ENCODE results near the gene ZNF778.

ZNF778 gene

DNA sequence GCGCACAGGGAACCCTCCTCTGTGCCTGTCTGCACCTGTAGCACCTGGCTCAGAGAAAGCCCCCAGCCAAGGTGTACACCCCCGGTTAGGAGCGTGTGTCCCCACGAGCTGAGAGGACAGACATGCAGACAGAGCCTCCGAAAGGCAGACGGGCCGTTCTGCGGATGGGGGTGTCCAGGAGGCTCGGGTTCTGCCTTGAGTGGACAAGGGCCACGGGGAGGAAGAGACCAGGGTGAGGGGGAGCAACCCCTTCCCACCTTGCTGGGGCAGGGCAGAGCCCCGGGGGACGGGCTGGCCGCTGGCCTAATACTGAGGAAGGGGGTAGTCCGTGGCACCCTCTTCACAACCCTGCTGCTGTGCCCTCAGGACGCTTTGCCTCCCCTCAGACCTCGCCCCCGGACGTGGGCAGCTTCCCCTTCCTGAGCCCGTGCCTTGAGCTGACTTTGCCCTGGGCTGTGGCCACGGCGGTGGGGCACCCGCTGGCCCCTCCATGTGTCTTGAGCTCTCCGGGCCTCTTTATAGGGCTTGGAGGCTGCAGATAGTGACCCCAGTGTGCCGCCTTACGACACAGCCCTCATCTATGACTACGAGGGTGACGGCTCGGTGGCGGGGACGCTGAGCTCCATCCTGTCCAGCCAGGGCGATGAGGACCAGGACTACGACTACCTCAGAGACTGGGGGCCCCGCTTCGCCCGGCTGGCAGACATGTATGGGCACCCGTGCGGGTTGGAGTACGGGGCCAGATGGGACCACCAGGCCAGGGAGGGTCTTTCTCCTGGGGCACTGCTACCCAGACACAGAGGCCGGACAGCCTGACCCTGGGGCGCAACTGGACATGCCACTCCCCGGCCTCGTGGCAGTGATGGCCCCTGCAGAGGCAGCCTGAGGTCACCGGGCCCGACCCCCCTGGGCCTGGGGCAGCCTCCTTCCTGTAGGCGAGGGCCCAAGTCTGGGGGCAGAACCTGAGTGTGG lies 22.9 kb upstream of the ZNF778 start:
- Histone ChIP-seq H3F3A (ENCODE audit: insufficient read depth) (0 out of 2 replicates have a peak, but pooled peaks cover 3% of the 10 kb centered on the region), H3K9ac (ENCODE audit: low read length) (no peak overlapping the region), H3K4me3 (ENCODE audit: insufficient read depth, low read length, poor library complexity, severe bottlenecking) (no peak overlapping the region), H3K9me3 (ENCODE audit: insufficient read depth, low read length) (no peaks in the 10 kb centered on the region), H3K27me3 (ENCODE audit: low read length) (no peaks in the 10 kb centered on the region), H4K20me1 (ENCODE audit: low read depth, low read length) (no peaks in the 10 kb centered on the region), H3K9me2 (replicated peaks; ENCODE audit: insufficient read depth, low read length) (no peaks in the 10 kb centered on the region), H3K79me2 (ENCODE audit: insufficient read depth, low read length) (no peaks in the 10 kb centered on the region), H2AFZ (ENCODE audit: low read depth, low read length, severe bottlenecking) (no peak overlapping the region), H3K4me2 (ENCODE audit: low read depth, low read length, poor library complexity, severe bottlenecking) (no peak overlapping the region), H3K36me3 (ENCODE audit: low read length) (no peaks in the 10 kb centered on the region), H3K27ac (ENCODE audit: low read depth, low read length) (no peak overlapping the region)
- TF ChIP-seq, protein P1, sequence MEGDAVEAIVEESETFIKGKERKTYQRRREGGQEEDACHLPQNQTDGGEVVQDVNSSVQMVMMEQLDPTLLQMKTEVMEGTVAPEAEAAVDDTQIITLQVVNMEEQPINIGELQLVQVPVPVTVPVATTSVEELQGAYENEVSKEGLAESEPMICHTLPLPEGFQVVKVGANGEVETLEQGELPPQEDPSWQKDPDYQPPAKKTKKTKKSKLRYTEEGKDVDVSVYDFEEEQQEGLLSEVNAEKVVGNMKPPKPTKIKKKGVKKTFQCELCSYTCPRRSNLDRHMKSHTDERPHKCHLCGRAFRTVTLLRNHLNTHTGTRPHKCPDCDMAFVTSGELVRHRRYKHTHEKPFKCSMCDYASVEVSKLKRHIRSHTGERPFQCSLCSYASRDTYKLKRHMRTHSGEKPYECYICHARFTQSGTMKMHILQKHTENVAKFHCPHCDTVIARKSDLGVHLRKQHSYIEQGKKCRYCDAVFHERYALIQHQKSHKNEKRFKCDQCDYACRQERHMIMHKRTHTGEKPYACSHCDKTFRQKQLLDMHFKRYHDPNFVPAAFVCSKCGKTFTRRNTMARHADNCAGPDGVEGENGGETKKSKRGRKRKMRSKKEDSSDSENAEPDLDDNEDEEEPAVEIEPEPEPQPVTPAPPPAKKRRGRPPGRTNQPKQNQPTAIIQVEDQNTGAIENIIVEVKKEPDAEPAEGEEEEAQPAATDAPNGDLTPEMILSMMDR (IDR thresholded peaks at IDR 0.05; ENCODE audit: insufficient read depth, low read length, poor library complexity, severe bottlenecking) = no peak
- no peak for TF ChIP-seq EZH2phosphoT487 (conservative IDR thresholded peaks at IDR 0.05; ENCODE audit: low read length)

DNA sequence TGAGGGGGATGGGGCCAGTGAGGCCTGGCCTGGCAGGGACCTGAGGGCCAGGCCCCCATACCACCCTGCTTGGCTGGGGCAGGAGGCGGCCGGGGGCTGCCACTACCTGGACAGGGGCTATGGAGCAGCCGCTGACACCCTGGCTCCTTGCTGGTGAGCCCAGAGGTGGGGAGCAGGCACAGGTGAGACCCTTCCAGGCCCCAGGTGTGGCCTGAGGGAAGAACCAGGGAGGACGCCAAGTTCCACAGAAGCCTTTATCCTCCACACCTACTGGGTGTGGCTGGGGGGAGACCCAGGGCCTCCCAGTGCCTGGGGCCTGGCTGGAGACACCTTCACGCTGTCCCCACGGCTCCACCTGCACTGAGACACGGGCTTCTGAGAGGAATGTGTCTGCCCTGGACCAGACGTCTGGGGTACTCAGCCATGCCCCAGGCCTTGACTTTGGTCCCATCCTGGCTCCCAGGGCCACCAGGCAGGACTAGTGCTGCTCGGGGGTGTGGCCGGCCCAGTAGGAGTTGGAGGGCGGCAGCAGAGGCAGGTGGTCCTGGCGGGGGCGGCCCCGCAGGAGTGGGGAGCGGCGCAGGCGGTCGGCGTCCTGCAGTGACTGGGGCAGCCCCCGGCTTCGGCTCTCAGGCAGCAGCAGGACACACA lies 21.9 kb upstream of the ZNF778 start:
- Histone ChIP-seq H3K9me3 (ENCODE audit: insufficient read depth, low read length) (no peaks in the 10 kb centered on the region), H3K9me2 (replicated peaks; ENCODE audit: insufficient read depth, low read length) (no peaks in the 10 kb centered on the region), H3K4me2 (ENCODE audit: low read depth, low read length, poor library complexity, severe bottlenecking) (no peak overlapping the region), H3K27ac (ENCODE audit: low read depth, low read length) (no peak overlapping the region), H2AFZ (ENCODE audit: low read depth, low read length, severe bottlenecking) (no peak overlapping the region), H3K36me3 (ENCODE audit: low read length) (no peaks in the 10 kb centered on the region), H3F3A (ENCODE audit: insufficient read depth) (no peaks in the 10 kb centered on the region), H3K79me2 (ENCODE audit: insufficient read depth, low read length) (no peaks in the 10 kb centered on the region), H3K9ac (ENCODE audit: low read length) (no peak overlapping the region), H3K27me3 (ENCODE audit: low read length) (no peaks in the 10 kb centered on the region), H3K4me3 (ENCODE audit: insufficient read depth, low read length, poor library complexity, severe bottlenecking) (no peak overlapping the region), H4K20me1 (ENCODE audit: low read depth, low read length) (no peaks in the 10 kb centered on the region)
- TF ChIP-seq, protein P1 (IDR thresholded peaks at IDR 0.05; ENCODE audit: insufficient read depth, low read length, poor library complexity, severe bottlenecking) = no peak
- TF ChIP-seq EZH2phosphoT487 (conservative IDR thresholded peaks at IDR 0.05; ENCODE audit: low read length) = no peak

DNA sequence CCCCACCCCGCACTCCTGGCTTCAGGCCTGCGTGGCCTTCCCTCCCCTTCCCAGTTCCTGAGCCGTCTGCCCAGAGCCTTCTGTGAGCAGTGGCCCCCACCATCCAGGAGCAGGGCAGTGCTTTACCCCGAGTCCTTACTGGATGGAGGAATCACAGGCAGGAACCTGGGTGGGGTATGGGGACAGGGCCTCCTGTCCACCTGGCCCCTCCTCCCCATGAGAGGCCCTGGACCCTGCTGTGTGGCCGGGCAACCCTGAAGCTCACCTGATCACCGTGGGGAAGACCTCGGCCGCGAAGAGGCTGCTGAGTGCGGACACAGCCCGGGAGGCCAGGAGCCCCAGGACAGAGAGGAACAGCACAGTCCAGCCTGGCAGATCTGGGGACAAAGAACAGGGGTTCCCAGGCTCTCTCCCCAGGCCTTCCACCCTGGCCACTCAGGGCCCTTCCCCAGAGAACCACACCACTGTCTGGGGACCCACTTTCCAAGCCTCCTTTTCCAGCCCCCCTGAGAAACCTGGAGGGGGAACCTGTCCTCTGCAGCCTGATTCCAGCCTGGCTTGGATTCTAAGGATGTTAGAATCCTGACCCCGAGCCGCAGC lies 20.4 kb upstream of the ZNF778 start:
- H3K27ac ChIP-seq (ENCODE audit: low read depth, low read length) = no peak overlapping the region
- no peak overlapping the region for H3K9ac ChIP-seq (ENCODE audit: low read length)
- H3K36me3 ChIP-seq (ENCODE audit: low read length) = no peaks in the 10 kb centered on the region
- no peak overlapping the region for H2AFZ ChIP-seq (ENCODE audit: low read depth, low read length, severe bottlenecking)
- H3K4me2 ChIP-seq (ENCODE audit: low read depth, low read length, poor library complexity, severe bottlenecking) = no peak overlapping the region
- no peaks in the 10 kb centered on the region for H3F3A ChIP-seq (ENCODE audit: insufficient read depth)
- no peak overlapping the region for H3K4me3 ChIP-seq (ENCODE audit: insufficient read depth, low read length, poor library complexity, severe bottlenecking)
- no peak for TF ChIP-seq EZH2phosphoT487 (conservative IDR thresholded peaks at IDR 0.05; ENCODE audit: low read length)
- TF ChIP-seq, protein P1 (IDR thresholded peaks at IDR 0.05; ENCODE audit: insufficient read depth, low read length, poor library complexity, severe bottlenecking) = no peak
- no peaks in the 10 kb centered on the region for H3K79me2 ChIP-seq (ENCODE audit: insufficient read depth, low read length)
- H4K20me1 ChIP-seq (ENCODE audit: low read depth, low read length) = no peaks in the 10 kb centered on the region
- H3K27me3 ChIP-seq (ENCODE audit: low read length) = no peaks in the 10 kb centered on the region
- H3K9me2 ChIP-seq (replicated peaks; ENCODE audit: insufficient read depth, low read length) = no peaks in the 10 kb centered on the region
- H3K9me3 ChIP-seq (ENCODE audit: insufficient read depth, low read length) = no peaks in the 10 kb centered on the region
